Inflammatory macrophage (primary cell): Measurements from ENCODE around the gene EDN3.

ENCODE experiments used
- DNase-seq, 2 donors: peaks; one replicate each; pipeline ENCODE4 v3.0.0-alpha.2; 2020 to 2022
- total RNA-seq, 18 experiments: gene quantifications; one replicate each; lab custom pipeline; 2026; ENCODE audit warnings: mixed read lengths in 6 of 18, inconsistent platforms in 2 of 18; lab: John Stamatoyannopoulos, UW

Gene EDN3
- 0 to 0.10 (median 0) reads per million in 18 experiments for total RNA-seq

- DNase-seq: no peak
Measured at GRCh38 chr20:59300333-59301081, at the start of gene EDN3. TSS of gene EDN3 (plus strand) at chr20:59300611. CDS start at chr20:59300813, 202 bp downstream.

DNA sequence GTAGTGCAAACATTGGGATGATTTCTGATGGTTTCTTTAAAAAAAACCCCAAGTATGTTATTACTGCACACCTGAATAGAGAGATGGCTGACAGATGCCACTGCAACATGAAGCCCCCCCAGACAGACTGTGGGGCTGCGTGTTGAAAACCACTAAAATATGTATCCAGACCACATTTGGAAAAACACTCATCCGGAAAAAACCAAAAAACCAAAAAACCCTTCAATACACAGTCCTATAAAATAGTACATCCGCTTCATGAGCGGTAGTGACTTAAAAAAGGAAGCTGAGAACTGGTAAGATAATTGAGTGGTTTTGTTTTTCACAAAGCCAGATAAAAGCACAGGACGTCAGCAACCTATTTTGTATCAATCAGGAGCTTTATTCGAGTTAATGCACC, 47.1 kb upstream of the EDN3 start:
- DNase-seq: no peak

- DNase-seq: no peak
Measured at GRCh38 chr20:59253779-59254319, 46.6 kb upstream of the EDN3 start.

- no peak for DNase-seq
Measured at GRCh38 chr20:59255256-59255655, 45.2 kb upstream of the EDN3 start.

DNA sequence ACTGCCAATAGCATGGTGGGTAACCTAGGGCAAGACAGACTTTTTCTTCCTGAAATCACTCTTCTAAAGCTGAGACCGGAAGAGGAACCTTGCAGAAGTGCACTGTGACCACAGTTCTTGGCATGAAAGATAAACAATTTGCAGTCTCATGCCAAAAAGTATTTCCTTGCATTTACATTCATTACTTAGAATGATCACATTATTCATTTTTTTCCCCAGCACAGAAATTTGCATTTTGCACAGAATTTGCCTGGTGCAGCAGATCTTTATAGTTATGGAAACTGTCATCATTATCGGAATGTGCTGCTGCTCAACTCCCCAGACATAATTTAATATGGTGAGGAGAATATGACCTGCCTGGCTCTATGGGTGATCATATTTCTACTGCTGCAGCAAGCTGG, 42.2 kb upstream of the EDN3 start:
- DNase-seq: peak; percentile 35 to 56

DNA sequence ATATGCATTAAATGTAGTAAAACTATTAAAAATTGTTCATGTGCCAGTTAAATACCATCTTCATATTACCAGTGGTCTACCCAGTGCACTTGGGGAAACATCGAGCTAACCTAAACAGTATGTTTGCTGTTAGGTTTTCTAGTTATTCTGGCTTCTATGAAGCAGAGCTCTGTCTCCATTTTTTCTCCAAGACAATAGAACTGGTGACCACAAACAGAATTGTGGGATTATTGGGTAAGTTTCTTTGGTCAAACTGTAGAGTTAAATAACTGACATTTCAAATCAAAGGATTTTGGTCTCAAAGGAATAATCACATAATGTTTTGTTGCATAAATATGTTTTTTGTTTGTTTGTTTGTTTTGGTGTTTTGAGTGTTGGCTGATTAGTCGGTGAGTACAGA, 40.5 kb upstream of the EDN3 start:
- DNase-seq: no peak

DNA sequence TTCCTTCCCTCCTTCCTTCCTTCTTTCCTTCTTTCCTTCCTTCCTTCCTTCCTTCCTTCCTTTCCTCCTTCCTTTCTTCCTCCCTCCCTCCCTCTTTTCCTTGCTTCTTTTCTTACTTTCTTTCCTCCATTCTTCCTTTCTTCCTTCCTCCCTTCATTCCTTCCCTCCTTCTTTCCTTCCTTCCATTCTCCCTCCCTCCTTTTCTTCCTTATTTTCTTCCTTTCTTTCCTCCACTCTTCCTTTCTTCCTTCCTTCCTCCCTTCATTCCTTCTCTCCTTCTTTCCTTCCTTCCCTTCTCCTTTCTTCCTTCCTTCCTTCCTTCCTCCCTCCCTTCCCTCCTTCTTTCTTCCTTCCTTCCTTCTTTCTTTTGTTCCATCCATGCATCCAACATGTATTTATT, 35.1 kb upstream of the EDN3 start:
- no peak for DNase-seq

DNA sequence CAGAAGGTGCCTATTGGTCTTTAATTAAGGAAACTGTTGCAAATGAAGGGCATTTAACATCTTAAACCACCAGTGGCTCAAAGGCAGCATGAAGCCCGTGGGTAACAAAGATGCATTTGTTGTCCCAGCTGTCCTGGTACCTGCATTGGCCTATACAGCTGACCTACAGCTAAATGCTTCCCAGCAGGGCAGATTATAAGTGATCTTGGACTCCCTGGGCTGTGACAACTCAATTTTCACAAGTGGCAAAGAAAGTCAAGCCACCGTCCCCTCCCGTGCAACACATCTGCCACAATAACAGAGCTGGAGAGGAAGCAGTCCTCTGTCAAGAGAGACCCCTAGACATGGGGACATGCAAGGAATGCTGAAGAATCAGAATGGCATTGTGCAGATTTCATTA, 31.5 kb upstream of the EDN3 start:
- DNase-seq: no peak

- DNase-seq: no peak
Measured at GRCh38 chr20:59269411-59270025, 30.9 kb upstream of the EDN3 start.

- no peak for DNase-seq
Measured at GRCh38 chr20:59270380-59270779, 30.0 kb upstream of the EDN3 start.

GRCh38 chr20:59273739-59274357, 26.6 kb upstream of the EDN3 start:
- DNase-seq: no peak

DNA sequence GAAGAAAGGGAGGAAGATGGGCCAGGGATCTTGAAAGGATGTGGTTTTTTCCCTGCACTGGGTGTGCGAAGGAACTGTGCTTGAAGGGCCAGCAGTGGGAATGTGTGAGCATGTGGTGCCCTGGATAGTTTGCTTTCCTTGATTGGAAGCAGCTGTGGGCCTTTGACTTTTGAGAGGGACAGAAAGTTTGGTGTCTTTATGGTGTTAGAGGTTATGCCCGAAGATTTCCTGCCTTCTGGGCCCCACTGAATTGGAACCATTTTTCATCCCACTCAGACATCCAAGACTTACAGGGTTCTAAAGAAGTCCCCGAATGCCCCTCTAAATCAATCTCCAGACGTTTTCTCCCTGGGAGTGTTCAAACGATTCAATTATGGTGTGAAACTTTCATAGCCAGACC, 23.5 kb upstream of the EDN3 start:
- no peak for DNase-seq

- DNase-seq: no peak
Measured at GRCh38 chr20:59284470-59284869, 15.9 kb upstream of the EDN3 start.

- DNase-seq: no peak
Measured at GRCh38 chr20:59289994-59290393, 10.4 kb upstream of the EDN3 start.

DNA sequence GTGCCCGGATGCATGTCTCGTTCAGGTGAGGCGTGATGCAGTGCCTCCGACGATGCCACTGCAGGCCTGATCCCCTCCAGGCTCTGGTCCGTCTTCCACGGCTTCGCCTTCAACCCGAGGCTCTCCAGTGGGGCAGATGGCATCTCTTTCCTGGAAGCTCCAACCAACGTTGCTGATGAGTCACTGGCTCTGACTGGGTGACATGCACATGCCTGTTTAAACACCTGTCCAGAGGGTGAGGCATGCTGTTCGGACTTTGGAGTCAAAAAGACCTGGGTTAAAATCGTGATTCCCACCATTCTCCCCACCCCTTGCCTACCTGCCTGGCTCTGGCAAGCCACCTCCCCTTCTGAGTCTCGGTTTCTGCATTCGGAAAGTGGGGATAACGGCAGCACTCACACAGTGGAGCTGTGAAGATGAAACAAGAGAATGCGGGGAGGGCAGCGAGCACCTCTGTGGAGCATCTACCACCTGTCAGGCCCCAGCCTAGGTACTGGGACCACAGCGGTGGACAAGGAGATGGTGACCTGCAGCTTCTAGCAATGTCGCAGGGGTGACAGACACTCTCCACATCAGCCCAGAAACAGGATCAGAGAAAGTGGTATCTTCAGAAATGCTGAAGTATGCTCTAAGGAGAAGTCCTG, 8.5 kb upstream of the EDN3 start:
- no peak for DNase-seq

DNA sequence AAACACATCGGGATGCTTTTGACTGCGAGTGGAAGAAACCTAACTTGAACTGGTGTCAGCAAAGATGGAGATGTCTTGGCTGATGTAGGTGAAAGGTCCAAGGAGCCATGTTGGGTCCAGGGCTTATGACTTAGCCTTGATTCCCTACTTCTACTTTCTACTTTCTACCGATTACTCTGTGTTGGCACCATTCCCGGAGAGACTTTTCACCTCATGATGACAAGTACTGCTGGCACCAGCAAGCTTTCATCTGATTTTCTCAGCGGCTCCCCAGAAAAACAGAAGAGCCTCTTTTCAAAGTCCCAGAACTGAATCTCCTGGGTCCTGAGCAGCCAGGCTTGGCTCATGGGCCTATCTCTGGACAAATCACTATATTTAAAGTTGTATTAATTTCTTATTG, 4.9 kb upstream of the EDN3 start:
- no peak for DNase-seq

- DNase-seq: no peak
Measured at GRCh38 chr20:59297686-59298085, 2.7 kb upstream of the EDN3 start.

DNA sequence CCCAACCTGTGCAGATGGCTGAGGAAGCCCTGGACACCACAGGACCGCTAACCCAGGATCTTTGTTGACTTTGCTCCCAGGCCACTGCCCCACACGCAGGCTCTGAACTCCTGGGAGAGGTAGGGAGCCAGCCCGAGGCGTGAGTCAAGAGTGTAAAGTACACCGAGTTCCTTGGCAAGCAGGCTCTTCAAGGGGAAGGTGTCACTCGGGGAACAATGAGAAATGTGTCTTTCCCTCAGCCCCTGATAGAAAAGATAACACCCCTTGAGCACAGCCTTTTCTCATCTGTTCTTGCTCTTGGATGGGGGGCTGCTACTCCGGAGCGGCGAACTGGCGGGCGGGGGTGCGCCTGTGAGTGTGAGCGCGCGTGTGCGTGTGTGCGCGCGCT, 472 bp upstream of the EDN3 start:
- DNase-seq: no peak

GRCh38 chr20:59301343-59302007, 1.1 kb downstream of the EDN3 start:
- DNase-seq: no peak

DNA sequence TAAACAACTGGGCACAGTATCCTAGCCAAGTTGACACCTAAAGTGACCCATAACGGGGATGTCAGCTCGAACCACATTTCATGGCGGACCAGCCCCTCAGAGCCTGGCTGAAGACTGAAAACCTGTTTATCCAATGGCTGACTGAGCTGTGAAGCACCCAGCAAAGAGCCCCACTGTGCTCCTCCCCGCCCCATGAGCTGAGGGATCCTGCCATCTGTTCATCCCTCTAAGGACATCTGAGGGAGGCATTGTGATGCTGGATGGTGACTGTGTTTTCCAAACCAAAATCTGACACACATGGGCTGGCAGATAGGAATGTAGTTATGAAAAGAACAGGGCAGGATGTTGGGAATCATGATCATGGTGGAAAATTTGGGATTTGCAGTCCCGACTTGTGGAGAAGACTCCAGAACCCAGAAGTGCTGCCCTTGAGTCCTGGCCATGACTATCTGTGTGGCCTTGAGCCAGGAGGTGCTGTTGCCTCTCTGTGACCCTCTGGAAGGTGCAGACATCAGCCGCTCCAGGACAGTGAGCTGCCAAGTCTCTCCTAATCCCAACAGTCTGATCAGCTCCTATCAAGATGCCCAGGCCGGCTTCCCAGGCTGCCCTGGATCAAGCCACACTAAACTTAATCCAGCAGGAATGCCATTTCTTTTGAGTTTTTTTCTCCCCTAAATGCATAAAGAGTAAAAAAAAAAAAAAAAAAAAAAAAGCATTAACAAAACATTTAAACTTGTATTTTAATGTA, 5.7 kb downstream of the EDN3 start:
- DNase-seq: no peak

DNA sequence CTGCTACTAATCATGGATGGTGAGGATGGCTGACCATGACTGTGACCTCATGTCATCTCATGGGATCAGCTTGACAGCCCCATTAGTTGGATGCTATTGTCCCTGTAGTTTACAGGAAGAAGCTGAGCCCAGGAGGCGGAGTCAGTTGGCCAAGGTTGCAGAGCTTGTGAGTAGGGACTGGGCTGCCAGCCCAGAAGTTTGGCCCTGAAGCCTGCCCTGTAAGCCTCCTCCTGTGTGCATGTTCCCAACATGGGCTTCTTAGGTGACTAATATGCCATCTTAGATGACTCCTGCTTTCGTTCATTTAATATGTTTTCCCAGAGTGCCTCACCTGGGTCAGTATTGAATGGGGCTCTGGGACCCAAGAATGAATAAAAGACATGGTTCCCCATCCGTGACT, 6.9 kb downstream of the EDN3 start:
- DNase-seq: no peak
